CD4-positive, alpha-beta T cell treated with Interleukin-6 for 4 hours (primary cell): Measurements from ENCODE around the gene SGMS1.
"Not testable (repeated sequence)": the region's sequence is repeated elsewhere in the genome, so short reads cannot be mapped to it uniquely, and the experiment has no call there.

ENCODE experiments used
- DNase-seq: peaks from one replicate; pipeline ENCODE4 v3.0.0-alpha.2; 2020; ENCODE audit warnings: mixed read lengths

The SGMS1 gene

DNA sequence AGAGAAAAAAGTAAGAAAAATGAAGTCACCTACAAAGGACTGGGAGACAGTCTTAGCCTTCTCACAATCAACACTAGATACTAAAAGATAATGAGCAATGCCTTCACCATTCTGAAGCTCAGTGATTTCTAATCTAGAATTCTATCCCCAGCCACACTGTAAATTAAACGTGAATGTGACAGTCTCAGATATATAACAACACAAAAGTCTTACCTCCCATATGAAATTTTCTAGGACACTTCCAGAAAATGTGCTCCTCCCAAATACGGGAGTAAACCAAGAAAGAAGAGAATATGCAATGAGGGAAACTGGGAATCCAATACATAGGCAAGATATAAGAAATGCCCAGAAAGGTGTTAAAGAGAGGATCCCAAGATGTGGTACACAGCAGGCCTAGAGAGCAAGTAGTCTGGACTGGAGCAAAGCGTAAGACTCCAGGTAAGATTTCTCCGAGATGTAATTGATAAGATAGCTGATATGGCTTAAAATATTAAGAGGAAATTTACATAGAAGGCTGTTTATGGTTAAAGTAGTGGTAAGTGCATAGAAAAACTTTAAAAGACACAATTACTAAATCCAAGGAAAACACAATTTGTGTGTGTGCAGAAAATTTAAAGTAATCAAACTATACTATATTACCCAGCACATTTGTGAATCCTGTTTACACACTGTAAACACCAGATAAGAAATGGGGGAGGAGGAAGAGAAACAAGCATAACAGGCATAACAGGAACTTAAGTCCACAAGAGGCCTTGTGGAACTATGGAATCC lies 44.1 kb downstream of the SGMS1 start:
- DNase-seq: no peak

DNA sequence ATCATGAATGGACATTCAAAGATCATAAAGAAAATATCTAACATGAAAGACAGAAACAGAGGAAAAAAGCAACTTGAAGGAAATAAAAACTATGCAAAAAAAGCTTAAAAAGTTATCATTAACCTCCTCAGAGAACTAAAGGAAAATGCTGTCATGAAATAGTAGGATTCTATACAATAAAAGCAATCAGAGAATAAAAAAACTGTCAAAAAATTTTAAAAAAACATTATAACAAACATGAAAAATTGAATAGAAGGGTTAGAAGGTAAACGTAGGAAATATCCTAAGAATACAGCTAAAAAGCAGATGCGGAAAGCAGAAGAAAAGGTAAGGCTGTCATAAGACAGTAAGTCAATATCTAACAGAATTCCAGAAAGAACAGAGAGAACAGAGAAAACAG lies 44.8 kb downstream of the SGMS1 start:
- DNase-seq: no peak

DNA sequence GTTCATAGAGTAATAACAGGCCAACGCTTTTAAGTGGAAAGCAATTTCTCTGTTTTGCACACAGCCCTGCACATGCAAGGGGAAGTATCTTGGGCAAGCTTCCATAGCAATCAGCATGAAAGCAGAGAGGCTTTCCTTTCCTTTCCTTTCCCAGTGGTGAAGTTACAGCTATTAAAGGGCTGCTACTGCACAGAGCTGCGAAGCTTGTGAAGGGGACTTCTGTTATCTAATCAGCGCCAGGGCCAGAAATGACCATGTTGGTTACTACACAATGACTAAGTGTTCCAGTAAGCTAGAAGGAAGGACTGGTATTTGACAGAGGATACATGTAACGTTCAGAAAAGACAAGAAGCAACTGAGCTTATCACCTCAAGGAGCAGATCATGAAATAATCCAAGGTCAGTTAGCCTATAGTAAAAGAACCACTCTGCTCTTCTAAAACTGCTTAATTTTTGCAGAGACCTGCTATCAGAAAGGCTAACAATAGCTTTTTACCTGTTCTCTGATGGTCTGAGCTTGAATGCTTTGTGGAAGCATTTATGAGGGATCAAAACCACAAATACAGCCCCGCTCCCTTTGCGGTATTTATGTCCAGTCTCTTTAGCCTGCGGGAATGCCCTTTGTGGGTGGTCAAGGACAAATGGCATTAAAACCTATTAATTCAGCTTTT lies 45.9 kb downstream of the SGMS1 start:
- DNase-seq: no peak

DNA sequence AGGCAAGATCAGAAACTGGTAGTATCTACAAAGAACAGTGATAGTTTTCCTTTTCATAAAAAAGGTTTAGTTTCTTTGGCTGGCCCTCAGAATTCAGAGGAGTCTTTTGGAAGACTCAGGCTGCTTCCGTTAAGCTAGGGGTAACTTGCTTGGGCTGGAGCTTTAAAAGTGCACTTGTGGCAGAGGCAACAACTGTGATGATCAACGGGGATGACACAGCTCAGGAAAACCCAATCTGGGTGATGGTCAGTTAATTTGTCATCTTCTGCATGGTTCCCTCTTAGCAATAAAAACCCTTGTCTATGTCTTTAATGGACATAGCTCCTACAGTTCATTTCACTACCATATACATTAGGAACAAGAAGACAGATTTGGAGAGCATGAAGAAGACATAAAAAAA lies 46.7 kb downstream of the SGMS1 start:
- DNase-seq: no peak

DNA sequence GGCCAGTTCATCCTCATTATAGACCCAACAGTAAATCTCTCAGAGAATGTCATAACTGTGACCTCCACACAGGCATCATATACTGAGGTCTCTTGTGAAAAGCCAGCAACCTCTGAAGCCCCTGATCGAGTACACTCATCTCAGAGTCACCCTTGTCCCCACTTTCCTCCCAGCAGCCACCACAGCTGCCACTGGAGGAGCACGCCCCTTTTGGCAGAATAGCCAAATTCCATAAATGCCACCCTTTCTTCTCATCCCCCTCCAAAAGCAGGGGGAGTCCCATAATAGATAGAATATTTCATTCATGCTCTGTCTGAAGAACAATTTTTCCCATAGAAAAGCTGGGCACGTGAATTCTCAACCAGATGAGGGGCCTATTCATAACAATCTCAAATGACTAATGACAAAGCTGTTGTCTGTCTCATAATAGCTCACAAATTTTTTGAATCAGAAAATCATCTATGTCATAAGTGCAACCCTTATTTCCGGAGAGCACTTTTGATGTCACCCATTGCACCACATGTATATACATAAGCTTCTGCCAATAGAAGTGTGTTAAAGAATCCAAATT lies 47.4 kb downstream of the SGMS1 start:
- DNase-seq: no peak

DNA sequence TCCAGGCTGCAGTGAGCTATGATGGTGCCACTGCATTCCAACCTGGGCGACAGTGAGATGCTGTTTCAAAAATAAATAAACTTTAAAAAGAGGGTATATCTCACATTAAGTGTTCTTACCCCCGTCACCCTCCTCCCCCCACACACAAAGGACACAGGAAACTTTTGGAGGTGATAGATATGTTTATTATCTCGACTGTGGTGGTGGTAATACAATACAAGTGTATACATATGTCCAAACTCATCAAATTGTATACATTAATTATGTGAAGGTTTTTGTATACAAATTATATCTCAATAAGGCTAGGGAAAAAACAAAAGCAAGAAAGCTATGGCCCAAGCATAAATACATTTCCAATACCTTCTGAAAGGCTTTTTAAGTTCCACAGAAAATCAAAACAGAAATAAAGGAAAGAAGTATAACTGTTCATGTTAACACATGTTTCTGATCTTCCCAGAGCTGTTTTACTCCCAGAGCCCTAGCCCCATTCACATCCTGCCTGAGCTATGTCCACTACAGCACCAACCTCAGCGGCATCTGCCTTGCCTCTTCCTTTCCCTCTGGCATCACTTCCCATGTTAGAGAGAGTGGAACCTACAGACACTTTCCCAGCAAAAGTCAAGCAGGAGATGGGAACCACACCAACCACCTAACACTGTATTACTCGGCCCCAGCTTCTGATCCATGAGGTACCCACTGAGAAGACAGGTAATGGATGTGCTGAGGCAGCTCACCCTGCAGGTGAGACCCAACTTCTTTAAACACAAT lies 48.1 kb downstream of the SGMS1 start:
- DNase-seq: no peak

DNA sequence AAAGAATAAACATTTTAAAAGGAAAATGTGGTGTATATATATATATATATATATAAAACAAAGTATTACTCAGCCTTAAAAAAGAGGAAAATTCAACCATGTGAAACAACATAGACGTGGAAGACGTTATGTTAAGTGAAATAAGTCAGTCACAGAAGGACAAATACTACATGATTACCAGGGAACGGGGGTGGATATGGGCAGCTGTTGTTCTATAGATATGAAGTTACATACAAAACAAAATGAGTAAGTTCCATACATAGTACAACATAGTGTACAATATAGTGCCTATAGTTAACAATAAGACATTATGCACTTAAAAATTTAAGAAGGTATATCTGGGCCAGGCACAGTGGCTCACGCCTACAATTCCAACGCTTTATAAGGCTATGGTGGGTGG lies 48.8 kb downstream of the SGMS1 start:
- no peak for DNase-seq

DNA sequence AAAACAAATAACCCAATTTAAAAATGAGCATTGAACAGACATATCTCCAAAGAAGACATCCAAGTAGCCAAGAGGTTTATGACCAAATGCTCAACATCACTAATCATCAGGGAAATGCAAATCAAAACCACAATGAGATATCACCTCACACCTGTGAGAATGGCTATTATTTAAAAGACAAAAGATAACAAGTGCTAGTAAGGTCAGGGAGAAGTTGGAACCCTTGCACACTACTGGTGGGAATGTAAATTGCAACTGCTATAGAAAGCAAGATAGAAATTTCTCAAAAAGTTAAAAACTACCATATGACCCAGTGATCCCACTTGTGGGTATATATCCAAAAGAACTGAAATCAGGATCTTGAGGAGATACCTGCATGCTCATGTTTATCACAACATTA lies 49.5 kb downstream of the SGMS1 start:
- no peak for DNase-seq

DNA sequence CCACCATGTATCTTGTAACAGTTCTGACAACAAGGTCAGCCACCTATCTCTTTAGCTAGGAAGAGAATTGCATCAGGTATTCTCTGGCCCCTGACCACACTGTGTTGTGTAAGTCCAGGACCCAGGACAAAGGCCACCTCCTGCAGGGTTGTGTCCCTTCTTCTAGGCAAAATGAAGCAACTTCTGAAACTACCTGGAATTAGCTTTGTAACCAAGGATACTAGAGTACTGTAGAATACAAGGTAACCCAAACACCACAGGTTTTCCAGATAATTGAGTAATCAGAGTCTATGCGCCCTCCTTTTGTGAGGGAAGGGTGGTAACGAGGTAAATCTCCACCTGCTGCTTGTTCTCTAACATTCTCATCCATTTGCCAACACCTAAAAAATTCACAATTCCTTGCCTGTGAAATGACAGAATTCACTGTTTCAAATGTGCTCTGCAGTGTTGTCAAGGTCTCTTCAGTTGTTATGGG lies 51.7 kb downstream of the SGMS1 start:
- no peak for DNase-seq

DNA sequence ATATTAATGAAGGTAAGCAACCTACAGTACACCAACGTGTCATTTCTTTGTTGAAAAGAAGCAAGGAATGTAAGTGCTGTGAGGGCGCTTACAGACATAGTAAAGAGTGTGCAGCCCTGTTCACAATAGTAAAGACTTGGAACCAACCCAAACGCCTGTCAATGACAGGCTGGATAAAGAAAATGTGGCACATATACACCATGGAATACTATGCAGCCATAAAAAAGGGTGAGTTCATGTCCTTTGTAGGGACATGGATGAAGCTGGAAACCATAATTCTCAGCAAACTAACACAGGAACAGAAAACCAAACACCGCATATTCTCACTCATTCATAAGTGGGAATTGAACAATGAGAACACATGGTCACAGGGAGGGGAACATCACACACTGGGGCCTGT lies 55.0 kb downstream of the SGMS1 start:
- DNase-seq: not testable (repeated sequence)

DNA sequence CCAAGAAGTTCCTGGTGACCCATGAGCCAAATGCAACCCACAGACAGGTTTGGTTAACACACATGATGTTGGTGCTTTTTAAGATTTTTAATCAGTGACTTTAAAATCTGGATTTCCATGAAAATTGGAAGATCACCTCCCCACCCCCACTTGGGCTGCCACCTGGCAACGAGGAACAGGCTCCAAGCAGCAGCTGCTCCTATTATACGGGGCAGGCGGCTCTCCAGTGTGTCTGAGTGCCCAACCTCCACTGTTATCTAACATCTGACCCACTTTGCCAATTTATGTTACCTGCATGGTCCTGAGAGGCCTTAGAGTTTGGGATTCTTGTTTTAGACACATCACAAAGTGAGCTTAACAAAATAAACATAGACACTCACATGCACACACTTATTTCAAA lies 56.4 kb downstream of the SGMS1 start:
- DNase-seq: no peak

DNA sequence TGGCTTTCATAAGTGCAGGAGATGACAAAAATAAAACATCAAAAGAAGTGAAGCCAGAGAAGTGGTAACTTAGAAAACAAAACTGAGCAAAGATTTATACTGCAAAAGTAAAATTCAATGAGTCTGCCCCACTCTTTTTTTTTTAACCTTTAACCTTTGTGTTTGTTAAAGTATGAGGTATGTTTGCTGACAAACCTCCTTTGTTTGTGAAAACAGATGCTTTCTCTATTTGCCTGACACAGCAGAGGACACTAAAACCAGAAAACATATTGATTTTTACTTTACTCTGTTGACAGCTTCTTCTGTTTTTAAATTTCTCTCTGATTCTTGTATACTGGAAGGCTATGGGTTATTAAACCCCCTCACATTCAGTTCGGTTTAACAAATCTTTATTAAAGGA lies 57.6 kb downstream of the SGMS1 start:
- DNase-seq: no peak

DNA sequence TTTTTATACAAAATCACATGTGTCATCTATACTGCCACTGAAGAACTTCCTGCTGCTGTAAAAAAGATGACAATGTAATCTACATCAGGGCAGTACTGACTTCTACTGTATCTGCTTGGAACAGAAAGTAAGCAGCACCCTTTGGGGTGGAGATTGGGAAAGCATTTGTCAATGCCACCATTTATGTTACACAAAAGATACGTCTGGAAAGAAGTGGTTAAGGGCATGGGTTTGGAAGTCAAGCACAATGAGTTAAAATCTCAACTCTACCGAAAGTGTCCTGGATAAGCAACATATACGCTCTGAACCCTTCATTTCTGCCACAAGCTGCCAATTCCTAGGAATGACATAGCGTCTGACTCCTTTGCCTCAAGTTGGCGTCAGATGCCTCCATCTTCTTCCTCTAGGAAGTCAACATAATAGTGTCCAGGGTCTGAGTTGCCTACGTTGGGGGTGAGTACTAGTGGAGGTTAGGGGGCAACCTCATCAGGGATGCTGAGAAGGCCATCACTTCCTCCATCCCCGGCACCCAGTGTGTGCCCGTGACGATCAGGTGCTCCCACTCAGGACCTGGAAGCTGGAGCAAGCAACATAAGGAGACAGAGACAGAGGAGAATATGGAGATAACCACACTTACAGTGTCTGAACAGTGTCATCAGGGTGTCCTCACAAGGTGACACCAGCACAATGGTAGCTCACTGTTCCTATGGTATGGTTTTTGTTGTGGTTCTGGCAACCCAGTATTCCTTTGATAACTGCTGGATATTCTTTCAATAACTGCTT lies 58.3 kb downstream of the SGMS1 start:
- no peak for DNase-seq

DNA sequence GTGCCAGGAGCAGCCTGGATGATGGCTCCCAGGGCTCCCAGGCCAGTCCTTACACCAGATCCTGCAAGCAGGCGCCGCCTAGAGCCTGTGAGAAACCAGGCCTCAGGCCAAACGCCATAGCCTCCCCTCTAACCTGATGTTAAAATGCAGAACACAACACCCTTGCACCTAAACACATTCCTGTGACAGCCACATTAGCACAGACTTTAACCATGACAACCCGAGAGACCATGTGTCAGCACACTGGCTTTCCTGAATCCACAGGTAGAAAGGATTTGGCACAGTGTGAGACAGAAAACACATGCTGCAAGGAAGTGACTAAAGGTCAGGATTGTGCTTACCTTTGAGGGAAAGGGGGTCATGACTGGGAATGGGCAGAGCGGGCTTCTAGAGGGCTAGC lies 59.9 kb downstream of the SGMS1 start:
- no peak for DNase-seq

DNA sequence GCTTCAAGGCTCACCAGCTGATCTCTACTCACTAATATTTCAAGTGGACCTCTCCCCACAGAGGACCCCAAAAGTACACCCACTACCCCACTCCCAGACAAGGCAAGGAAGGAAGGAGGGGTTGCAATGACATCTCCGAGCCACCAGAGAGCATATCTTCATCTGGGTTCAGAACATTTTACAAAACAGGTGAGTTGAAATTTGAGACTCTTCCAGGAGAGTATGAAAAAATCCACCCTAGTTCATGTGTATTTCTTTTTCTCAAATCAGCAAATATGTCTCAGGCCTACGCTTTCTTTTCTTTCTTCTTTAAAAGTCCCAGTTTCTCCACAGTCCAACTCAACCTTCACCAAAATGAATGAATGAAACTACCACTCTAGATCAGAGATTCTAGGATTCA lies 61.9 kb downstream of the SGMS1 start:
- DNase-seq: peak; percentile 23

DNA sequence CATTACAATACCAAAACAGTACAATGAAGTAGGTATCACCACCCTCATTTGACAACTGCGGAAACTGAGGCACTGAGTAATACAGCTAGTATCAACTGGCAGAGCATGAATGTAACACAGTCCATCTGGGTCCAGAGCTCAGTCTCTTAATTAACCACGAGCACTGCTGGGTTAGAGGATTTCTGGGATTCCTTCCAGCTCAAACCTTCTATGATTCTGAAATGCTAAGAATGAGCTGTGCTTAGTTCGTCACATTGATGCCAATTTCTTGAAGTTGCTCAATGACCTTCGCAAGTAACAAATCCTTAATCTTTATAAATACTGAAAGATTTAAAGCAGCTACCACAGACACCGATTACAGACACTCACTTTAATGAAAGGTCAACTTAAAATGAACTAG lies 62.5 kb downstream of the SGMS1 start:
- DNase-seq: no peak

DNA sequence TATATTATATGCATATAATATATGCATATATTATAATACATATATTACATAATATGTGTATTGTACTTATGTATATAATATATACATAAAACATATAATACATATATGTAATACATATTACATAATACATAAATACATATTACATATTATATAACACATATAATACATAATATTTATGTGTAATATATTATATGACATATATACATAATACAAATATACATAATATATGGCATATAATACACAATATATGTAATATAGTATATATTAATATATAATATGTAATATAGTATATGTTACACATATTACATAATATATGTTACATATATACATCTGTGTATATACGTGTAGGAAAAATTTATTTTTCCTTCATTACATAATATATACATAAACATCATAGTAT lies 63.4 kb downstream of the SGMS1 start:
- no peak for DNase-seq

DNA sequence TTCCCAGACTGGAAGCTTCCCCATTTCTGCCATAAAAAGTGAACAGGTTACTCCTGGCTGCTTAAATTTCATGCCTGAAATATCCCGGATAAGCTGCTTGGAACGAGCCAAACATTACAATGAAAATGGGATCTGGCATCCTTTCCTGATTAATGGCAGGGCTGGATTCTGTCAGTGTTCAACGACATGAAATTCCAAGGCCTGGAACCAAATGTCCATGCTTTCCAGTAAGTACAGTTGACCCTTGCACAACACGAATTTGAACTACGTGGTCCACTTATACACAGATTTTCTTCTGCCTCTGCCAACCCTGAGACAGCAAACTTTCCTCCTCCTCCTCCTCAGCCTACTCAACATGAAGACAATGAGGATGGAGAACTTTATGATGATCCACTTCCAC lies 65.4 kb downstream of the SGMS1 start:
- DNase-seq: no peak

DNA sequence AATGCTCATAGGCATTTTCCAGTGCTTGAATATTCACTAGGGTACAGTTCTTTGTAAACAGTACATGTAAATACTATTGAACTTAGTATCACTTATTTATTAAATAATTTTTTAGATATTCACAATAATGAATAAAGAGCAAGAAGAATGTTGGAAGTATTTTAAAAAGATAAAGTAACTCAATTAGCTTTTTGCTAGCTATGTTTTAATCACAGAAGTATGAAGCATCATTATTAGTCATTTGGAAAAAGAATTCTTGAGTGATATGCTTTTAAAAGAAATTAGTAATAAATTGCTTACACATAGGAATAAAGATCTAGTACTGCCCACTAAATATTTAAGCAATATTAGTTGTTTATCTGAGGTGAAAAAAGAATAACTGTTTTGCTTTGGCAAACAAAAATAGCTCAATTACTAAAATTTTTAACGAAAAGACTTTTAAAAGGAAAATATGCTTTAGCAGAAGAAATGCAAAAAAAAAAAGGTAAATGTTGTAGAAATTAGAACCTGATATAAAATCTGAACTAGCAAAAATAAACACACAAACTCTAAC lies 66.5 kb downstream of the SGMS1 start:
- DNase-seq: no peak

DNA sequence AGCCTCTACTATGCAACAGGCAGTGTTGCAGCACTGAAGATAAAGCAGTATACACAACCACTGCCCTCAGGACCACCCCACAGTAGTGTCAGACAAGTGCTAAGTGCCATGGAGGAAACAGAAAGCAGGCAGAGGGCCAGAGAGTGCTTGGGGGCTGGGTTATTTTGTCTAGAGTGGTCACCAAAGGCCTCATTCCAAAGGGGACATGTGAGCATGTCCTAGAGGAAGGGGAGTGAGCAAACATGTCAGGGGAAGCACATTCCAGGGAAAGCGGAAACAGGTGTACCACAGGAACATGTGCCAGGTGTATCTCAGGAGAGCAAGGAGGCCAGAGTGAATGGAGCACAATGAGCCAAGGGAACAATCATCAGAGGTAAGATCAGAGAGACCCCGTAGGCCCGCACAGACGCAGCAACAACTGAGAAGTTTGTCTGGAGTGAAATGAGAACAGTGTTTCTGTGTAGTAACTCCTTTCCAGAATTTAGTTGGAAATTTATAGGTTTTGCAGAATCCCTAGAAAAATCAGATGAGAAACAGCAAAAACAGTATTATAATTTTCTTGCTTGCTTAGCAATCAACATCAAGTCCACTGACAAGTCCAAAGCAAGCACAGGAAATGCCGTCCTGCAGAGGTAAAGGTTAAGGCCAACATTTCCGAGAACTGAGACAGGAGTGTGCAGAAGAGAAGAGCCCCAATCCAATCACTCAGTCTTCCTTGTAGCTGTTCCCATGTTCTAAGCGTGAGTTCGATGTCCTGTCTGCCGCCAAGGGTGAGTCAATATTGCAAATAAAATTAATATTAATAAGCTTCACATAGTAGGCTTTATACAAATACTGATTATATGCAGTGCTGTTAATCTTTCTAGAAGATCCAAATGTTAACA lies 67.3 kb downstream of the SGMS1 start:
- DNase-seq: no peak

DNA sequence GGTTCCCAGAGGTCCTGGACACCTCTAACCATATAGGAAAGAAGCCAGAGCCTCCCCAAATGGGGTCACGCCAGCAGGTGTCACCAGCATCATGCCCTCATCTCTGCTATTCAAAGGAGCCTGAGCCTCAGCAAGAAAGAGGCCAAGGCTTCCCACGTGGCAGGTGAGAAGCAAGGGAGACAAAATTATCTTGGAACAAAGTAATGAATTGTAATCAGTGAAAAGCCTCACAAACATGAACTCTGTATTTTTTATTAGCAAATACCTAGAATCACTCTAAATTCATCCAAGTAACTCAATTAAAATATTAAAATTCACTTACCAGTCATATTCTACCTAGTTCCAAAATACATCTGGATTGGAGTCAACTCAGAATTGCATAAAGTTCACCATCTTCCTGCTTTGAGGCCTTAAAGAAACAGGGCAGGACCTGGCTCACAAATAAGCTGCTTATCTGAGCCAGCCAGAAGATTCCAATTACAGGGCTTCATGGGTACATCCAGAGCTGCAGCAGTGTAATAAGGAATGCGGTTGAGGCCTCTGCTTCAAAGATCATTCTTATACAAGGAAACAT lies 68.7 kb downstream of the SGMS1 start:
- DNase-seq: peak; percentile 42
